ENCODE data around the gene PCDHB1.
"Not testable (repeated sequence)": the region's sequence is repeated elsewhere in the genome, so short reads cannot be mapped to it uniquely, and the experiment has no call there.

DNA sequence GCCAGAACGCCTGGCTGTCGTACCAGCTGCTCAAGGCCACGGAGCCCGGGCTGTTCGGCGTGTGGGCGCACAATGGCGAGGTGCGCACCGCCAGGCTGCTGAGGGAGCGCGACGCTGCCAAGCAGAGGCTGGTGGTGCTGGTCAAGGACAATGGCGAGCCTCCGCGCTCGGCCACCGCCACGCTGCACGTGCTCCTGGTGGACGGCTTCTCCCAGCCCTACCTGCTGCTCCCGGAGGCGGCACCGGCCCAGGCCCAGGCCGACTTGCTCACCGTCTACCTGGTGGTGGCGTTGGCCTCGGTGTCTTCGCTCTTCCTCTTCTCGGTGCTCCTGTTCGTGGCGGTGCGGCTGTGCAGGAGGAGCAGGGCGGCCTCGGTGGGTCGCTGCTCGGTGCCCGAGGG, 45.4 kb downstream of the PCDHB1 start:
- TF ChIP-seq, protein P1, sequence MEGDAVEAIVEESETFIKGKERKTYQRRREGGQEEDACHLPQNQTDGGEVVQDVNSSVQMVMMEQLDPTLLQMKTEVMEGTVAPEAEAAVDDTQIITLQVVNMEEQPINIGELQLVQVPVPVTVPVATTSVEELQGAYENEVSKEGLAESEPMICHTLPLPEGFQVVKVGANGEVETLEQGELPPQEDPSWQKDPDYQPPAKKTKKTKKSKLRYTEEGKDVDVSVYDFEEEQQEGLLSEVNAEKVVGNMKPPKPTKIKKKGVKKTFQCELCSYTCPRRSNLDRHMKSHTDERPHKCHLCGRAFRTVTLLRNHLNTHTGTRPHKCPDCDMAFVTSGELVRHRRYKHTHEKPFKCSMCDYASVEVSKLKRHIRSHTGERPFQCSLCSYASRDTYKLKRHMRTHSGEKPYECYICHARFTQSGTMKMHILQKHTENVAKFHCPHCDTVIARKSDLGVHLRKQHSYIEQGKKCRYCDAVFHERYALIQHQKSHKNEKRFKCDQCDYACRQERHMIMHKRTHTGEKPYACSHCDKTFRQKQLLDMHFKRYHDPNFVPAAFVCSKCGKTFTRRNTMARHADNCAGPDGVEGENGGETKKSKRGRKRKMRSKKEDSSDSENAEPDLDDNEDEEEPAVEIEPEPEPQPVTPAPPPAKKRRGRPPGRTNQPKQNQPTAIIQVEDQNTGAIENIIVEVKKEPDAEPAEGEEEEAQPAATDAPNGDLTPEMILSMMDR (conservative IDR thresholded peaks at IDR 0.05; ENCODE audit: low read depth, low read length): not testable (repeated sequence)
- not testable (repeated sequence) for TF ChIP-seq EZH2 (IDR thresholded peaks at IDR 0.05; ENCODE audit: low read length, unreplicated experiment); EZH2phosphoT487 (IDR thresholded peaks at IDR 0.05; ENCODE audit: borderline replicate concordance, low read length)
